CD4-positive, alpha-beta T cell (primary cell): ENCODE results near the gene MFAP3. TPM values are rescaled to one million over a fixed set of nuclear protein-coding genes. Genes with fewer than 3 reads are reported as not detected.
"Not testable (repeated sequence)": the region's sequence is repeated elsewhere in the genome, so short reads cannot be mapped to it uniquely, and the experiment has no call there.

Experiments used
- ATAC-seq: fragments of 200-7000 bp; cut with Tn5 transposase; one replicate; pipeline ENCODE4 v1.10.0; 2022; ENCODE audit warnings: mild to moderate bottlenecking; ENCODE audit not compliant: poor library complexity
- CTCF ChIA-PET: fragments of 350-600 bp; sonication (Branson Sonifier 250); formaldehyde crosslinking; loops from one replicate; lab custom pipeline; 2021; ENCODE audit warnings: antibody characterized with exemption, inconsistent platforms; lab: Charles Lee
- POLR2A ChIA-PET: fragments of 350-600 bp; sonication (Branson Sonifier 250); formaldehyde crosslinking; loops from one replicate; lab custom pipeline; 2021; ENCODE audit warnings: antibody characterized with exemption, inconsistent platforms; lab: Charles Lee
- DNase-seq, 14 experiments: peaks; one replicate each; pipeline ENCODE4 v3.0.0-alpha.2; 2013 to 2020; ENCODE audit warnings: mixed read lengths in 2 of 14
- H3K27ac ChIP-seq, 2 donors: one replicate each; pipeline versions ENCODE4 v1.5.1 to v1.7.0; 2013; ENCODE audit warnings: low read length in 2 of 2, low read depth in 1 of 2, mild to moderate bottlenecking in 1 of 2
- H3K27me3 ChIP-seq, 2 experiments: 1 replicate in 1 of 2; 2 replicates in 1 of 2; pipeline versions ENCODE4 v1.6.1 to v1.7.0; 2013; ENCODE audit warnings: low read length in 2 of 2, control low read depth in 1 of 2, mild to moderate bottlenecking in 1 of 2, moderate library complexity in 1 of 2; ENCODE audit not compliant: insufficient read depth in 2 of 2, control insufficient read depth in 1 of 2
- H3K36me3 ChIP-seq: one replicate; pipeline ENCODE4 v1.6.1; 2013; ENCODE audit warnings: low read length, control low read depth; ENCODE audit not compliant: insufficient read depth
- H3K4me1 ChIP-seq: one replicate; pipeline ENCODE4 v1.6.1; 2013; ENCODE audit warnings: low read length, control low read depth; ENCODE audit not compliant: insufficient read depth
- H3K4me3 ChIP-seq: one replicate; pipeline ENCODE4 v1.5.1; 2013; ENCODE audit warnings: mild to moderate bottlenecking, low read length, moderate library complexity
- H3K9me3 ChIP-seq, 2 experiments: 1 replicate in 1 of 2; 2 replicates in 1 of 2; pipeline versions ENCODE4 v1.6.1 to v1.7.0; 2013; ENCODE audit warnings: low read length in 2 of 2, mild to moderate bottlenecking in 2 of 2, control low read depth in 1 of 2, moderate library complexity in 1 of 2; ENCODE audit not compliant: control insufficient read depth in 1 of 2, insufficient read depth in 1 of 2
- H3K27ac Mint-ChIP-seq: one replicate; pipeline ENCODE4 v1.8.0; 2020; ENCODE audit warnings: mixed read lengths
- H3K27me3 Mint-ChIP-seq: one replicate; pipeline ENCODE4 v1.8.0; 2021; ENCODE audit warnings: mixed read lengths
- H3K36me3 Mint-ChIP-seq: one replicate; pipeline ENCODE4 v1.8.0; 2021; ENCODE audit warnings: low read depth, mixed read lengths
- H3K4me1 Mint-ChIP-seq: one replicate; pipeline ENCODE4 v1.8.0; 2021; ENCODE audit warnings: low read depth, mixed read lengths
- H3K4me3 Mint-ChIP-seq: one replicate; pipeline ENCODE4 v1.8.0; 2020; ENCODE audit warnings: mild to moderate bottlenecking, mixed read lengths
- H3K9me3 Mint-ChIP-seq: one replicate; pipeline ENCODE4 v1.8.0; 2020; ENCODE audit warnings: mixed read lengths
- intact Hi-C, 2 experiments: fragments of 100-400 bp; cut with DNase I in 1 of 2; cut with micrococcal nuclease in 1 of 2; formaldehyde crosslinking; loops; one replicate each; pipeline versions ENCODE4 v1.15.1 to v1.9.0; 2023 to 2025; cut with DNase I, micrococcal nuclease
- total RNA-seq, 174 experiments: library from RNA in 2 of 174; stranded (reverse) in 2 of 174; gene quantifications; one replicate each; pipeline ENCODE4 v1.2.3 and lab custom pipeline; 2021 to 2026
- TF ChIP-seq, protein P1 (sequence below): fragments of 200-600 bp; IDR thresholded peaks from one replicate; pipeline ENCODE4 v1.8.0; 2022; ENCODE audit warnings: antibody characterized with exemption, mild to moderate bottlenecking

MFAP3 gene
- total RNA-seq, 2 experiments from 2014 or later = 14.9 to 17.7 TPM

DNA sequence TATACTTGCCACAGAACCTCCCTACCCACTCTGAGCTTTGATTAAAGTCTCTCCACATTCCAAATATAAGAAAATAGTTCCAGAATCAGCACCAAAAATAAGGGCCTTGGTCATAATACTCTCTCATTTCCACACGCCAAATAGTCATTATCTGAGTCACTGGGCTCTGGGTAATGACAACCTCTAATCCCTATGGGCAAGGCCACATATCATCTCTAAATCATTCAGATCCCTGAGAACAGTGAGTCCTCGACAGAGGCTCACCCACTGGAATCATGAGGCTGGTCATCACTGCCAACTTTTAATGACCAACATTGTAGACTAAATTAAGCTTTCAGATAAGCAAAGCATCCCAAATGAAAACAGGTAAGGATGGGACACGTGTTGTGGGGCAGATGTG lies 28.1 kb upstream of the MFAP3 start:
- Mint-ChIP-seq H3K4me3 (no peak overlapping the region), H3K4me1 (no peaks in the 10 kb centered on the region), H3K36me3 (peaks cover 87% of the 10 kb centered on the region), H3K27ac (no peak overlapping the region), H3K9me3 (peaks cover 2% of the 10 kb centered on the region), H3K27me3 (no peaks in the 10 kb centered on the region)
- DNase-seq (no peak), ATAC-seq (no peak)
- ChIA-PET POLR2A (no interaction called here), CTCF (no interaction called here)
- Histone ChIP-seq H3K4me1 (no peaks in the 10 kb centered on the region), H3K9me3 (no peaks in the 10 kb centered on the region), H3K4me3 (no peak overlapping the region), H3K27me3 (no peaks in the 10 kb centered on the region), H3K36me3 (peaks cover 22% of the 10 kb centered on the region), H3K27ac (no peak overlapping the region)
- intact Hi-C loops = no loop called here
- TF ChIP-seq, protein P1, sequence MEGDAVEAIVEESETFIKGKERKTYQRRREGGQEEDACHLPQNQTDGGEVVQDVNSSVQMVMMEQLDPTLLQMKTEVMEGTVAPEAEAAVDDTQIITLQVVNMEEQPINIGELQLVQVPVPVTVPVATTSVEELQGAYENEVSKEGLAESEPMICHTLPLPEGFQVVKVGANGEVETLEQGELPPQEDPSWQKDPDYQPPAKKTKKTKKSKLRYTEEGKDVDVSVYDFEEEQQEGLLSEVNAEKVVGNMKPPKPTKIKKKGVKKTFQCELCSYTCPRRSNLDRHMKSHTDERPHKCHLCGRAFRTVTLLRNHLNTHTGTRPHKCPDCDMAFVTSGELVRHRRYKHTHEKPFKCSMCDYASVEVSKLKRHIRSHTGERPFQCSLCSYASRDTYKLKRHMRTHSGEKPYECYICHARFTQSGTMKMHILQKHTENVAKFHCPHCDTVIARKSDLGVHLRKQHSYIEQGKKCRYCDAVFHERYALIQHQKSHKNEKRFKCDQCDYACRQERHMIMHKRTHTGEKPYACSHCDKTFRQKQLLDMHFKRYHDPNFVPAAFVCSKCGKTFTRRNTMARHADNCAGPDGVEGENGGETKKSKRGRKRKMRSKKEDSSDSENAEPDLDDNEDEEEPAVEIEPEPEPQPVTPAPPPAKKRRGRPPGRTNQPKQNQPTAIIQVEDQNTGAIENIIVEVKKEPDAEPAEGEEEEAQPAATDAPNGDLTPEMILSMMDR = no peak

DNA sequence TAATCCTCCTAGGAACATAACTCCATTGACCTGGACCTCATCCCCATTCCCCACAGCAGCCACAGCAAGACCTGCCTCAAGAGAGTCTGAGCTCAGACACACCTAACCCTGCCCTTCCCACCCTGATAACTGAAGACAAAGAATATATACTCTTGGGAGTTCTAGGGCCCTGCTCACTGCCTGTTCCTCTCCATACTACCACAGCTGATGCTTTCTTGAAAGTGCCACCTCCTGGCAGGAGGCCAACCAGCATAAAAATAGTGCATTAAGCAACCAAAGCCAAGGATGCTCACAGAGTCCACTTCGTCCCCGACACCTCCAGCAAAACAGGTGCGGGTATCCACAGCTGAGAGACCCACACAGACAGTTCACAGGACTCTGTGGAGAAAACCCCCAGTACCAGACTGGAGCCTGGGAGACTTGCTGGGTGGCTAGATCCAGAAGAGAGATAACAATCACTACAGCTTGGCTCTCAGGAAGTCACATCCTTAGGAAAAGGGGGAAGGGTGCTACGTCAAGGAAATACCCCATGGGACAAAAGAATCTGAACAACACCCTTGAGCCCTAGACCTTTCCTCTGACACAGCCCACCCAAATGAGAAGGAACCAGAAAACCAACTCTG lies 23.6 kb upstream of the MFAP3 start:
- H3K27ac Mint-ChIP-seq = no peak overlapping the region
- intact Hi-C loops = no loop called here
- Histone ChIP-seq H3K27ac (no peak overlapping the region), H3K4me3 (no peak overlapping the region), H3K4me1 (no peaks in the 10 kb centered on the region), H3K27me3 (no peaks in the 10 kb centered on the region), H3K9me3 (no peaks in the 10 kb centered on the region), H3K36me3 (peaks cover 21% of the 10 kb centered on the region)
- no peak overlapping the region for H3K4me3 Mint-ChIP-seq
- POLR2A ChIA-PET = no interaction called here
- peaks cover 2% of the 10 kb centered on the region for H3K9me3 Mint-ChIP-seq
- peaks cover 93% of the 10 kb centered on the region for H3K36me3 Mint-ChIP-seq
- DNase-seq = no peak
- H3K27me3 Mint-ChIP-seq = no peaks in the 10 kb centered on the region
- peaks cover 14% of the 10 kb centered on the region for H3K4me1 Mint-ChIP-seq
- CTCF ChIA-PET = no interaction called here
- ATAC-seq = no peak
- TF ChIP-seq, protein P1 = no peak

DNA sequence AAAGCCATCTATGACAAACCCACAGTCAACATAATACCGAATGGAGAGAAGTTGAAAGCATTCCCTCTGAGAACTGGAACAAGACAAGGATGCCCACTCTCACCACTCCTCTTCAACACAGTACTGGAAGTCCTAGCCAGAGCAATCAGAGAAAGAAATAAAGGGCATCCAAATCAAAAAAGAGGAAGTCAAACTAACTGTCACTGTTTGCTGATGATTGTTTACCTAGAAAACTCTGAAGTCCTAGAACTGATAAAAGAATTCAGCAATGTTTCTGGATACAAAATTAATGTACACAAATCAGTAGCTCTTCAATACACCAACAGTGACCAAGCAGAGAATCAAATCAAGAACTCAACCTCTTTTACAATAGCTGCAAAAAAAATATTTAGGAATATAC lies 19.8 kb upstream of the MFAP3 start:
- H3K4me3 Mint-ChIP-seq, H3K27me3 ChIP-seq, H3K9me3 Mint-ChIP-seq, POLR2A ChIA-PET, H3K27me3 Mint-ChIP-seq, intact Hi-C loops, ATAC-seq, CTCF ChIA-PET, H3K4me1 ChIP-seq, DNase-seq, H3K9me3 ChIP-seq, H3K4me3 ChIP-seq, H3K27ac Mint-ChIP-seq, H3K27ac ChIP-seq: not testable (repeated sequence)
- H3K4me1 Mint-ChIP-seq = peaks cover 19% of the 10 kb centered on the region
- H3K36me3 ChIP-seq = peaks cover 19% of the 10 kb centered on the region
- H3K36me3 Mint-ChIP-seq = peaks cover 97% of the 10 kb centered on the region

DNA sequence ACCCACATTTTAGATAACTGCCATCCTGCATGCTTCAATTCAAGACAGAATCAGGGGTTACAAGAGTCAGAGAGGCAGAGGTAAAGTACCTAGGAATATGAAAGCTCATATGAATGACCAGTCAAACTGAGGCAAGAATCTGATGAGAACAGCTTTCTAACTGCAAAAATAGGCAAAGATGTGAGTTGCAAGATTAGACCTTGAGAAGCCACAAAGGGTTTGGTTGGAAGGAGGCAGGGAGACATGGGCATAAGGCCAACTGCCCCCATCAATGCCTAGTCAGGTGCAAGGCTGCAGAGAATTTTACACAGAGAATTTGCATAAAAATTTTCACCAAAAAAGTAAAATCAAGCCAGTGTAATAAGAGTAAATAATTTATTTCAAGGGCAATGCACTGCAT lies 12.8 kb upstream of the MFAP3 start:
- intact Hi-C loops = no loop called here
- DNase-seq = no peak
- Mint-ChIP-seq H3K27me3 (no peaks in the 10 kb centered on the region), H3K36me3 (peaks cover 79% of the 10 kb centered on the region), H3K4me3 (no peak overlapping the region), H3K9me3 (no peaks in the 10 kb centered on the region), H3K27ac (no peak overlapping the region), H3K4me1 (no peaks in the 10 kb centered on the region)
- no peaks in the 10 kb centered on the region for H3K9me3 ChIP-seq
- no peak overlapping the region for H3K27ac ChIP-seq
- TF ChIP-seq, protein P1 = no peak
- POLR2A ChIA-PET = no interaction called here
- CTCF ChIA-PET = no interaction called here
- H3K27me3 ChIP-seq = no peaks in the 10 kb centered on the region
- H3K36me3 ChIP-seq = peaks cover 41% of the 10 kb centered on the region
- H3K4me1 ChIP-seq = no peaks in the 10 kb centered on the region
- no peak overlapping the region for H3K4me3 ChIP-seq
- no peak for ATAC-seq
